ENCODE measurements around the gene PTPRC.

Gene PTPRC

DNA sequence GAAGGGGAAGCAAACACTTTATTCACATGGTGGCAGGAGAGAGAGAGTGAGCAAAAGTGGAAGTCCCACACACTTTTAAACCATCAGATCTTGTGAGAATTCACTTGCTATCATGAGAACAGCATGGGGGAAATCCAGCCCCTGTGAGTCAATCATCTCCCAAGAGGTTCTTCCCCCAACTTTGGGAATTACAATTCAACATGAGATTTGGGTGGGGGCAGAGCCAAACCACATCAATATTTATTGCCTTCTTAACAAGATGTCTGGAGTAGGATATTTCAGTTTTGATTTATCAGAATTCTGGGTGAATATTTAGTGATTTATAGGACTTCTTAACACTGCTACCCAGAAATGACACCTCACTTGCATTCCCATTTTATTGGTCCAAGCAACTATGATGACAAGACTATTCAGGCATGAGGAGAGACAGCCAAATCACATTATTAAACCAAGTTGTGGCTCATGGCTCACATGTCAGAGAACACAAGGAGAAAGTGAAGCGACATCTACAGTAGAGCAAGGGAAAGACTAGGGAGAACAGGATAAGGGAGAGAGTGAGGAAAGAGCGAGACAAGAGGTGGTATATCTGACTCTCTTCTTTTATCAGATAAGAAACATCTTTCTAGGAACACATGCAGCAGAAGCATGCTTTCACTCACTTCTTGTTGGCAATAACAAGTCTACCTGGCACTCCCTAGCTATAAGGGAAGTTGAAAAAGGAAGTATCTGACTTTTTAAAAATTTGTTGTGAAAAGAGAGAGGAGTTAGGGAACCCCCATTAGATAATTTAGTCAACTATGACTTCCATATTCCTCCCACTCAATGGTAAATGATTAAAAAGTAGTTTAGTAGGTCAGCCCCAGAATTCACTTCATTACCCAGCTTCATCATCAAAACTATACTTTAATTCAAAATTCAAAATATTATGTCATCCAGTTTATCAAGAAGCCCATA is 36.6 kb upstream of the PTPRC start (continued):
- TF ChIP-seq KLF16 (tag by site-specific recombination; IDR thresholded peaks at IDR 0.05) (no peak), ZFP37 (tag by site-specific recombination; IDR thresholded peaks at IDR 0.05) (no peak)
- TF ChIP-seq, protein P1, sequence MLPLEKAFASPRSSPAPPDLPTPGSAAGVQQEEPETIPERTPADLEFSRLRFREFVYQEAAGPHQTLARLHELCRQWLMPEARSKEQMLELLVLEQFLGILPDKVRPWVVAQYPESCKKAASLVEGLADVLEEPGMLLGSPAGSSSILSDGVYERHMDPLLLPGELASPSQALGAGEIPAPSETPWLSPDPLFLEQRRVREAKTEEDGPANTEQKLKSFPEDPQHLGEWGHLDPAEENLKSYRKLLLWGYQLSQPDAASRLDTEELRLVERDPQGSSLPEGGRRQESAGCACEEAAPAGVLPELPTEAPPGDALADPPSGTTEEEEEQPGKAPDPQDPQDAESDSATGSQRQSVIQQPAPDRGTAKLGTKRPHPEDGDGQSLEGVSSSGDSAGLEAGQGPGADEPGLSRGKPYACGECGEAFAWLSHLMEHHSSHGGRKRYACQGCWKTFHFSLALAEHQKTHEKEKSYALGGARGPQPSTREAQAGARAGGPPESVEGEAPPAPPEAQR (tag by site-specific recombination; IDR thresholded peaks at IDR 0.05): no peak
- TF ChIP-seq, protein P2, sequence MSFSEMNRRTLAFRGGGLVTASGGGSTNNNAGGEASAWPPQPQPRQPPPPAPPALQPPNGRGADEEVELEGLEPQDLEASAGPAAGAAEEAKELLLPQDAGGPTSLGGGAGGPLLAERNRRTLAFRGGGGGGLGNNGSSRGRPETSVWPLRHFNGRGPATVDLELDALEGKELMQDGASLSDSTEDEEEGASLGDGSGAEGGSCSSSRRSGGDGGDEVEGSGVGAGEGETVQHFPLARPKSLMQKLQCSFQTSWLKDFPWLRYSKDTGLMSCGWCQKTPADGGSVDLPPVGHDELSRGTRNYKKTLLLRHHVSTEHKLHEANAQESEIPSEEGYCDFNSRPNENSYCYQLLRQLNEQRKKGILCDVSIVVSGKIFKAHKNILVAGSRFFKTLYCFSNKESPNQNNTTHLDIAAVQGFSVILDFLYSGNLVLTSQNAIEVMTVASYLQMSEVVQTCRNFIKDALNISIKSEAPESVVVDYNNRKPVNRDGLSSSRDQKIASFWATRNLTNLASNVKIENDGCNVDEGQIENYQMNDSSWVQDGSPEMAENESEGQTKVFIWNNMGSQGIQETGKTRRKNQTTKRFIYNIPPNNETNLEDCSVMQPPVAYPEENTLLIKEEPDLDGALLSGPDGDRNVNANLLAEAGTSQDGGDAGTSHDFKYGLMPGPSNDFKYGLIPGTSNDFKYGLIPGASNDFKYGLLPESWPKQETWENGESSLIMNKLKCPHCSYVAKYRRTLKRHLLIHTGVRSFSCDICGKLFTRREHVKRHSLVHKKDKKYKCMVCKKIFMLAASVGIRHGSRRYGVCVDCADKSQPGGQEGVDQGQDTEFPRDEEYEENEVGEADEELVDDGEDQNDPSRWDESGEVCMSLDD (tag by site-specific recombination; IDR thresholded peaks at IDR 0.05): no peak
- TF ChIP-seq, protein P3, sequence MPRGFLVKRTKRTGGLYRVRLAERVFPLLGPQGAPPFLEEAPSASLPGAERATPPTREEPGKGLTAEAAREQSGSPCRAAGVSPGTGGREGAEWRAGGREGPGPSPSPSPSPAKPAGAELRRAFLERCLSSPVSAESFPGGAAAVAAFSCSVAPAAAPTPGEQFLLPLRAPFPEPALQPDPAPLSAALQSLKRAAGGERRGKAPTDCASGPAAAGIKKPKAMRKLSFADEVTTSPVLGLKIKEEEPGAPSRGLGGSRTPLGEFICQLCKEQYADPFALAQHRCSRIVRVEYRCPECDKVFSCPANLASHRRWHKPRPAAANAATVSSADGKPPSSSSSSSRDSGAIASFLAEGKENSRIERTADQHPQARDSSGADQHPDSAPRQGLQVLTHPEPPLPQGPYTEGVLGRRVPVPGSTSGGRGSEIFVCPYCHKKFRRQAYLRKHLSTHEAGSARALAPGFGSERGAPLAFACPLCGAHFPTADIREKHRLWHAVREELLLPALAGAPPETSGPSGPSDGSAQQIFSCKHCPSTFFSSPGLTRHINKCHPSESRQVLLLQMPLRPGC (tag by site-specific recombination; IDR thresholded peaks at IDR 0.05): no peak

DNA sequence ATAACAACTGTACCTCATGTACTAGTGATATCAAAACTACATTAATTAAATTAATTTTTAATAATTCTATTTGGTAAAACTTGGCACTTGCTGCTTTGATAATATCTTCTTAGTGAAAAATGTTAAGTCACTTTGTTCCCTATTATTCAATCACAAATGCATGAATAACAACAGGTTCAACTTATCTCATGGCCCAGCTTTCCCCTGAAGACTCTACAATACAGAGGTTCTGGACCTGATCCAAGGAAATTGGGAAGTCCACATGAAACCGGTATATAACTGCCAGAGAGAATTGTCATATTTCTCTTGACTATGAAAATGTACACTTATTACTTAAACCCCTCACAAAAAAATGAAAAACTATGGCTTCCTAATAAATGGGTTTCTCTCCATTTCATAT is 33.9 kb upstream of the PTPRC start:
- Histone ChIP-seq H3K9me3 (ENCODE audit: control insufficient read depth, insufficient read depth, low read depth, low read length) (no peaks in the 10 kb centered on the region), H3K4me1 (ENCODE audit: control insufficient read depth, insufficient read depth, low read length) (no peaks in the 10 kb centered on the region), H3K27ac (ENCODE audit: extremely low read depth, low read depth, low read length) (no peak overlapping the region), H3K4me3 (ENCODE audit: low read depth, low read length) (no peak overlapping the region), H3K36me3 (ENCODE audit: control insufficient read depth in 2 of 2, insufficient read depth in 1 of 2, low read length in 2 of 2) (no peaks in the 10 kb centered on the region)
- no peak for TF ChIP-seq REPIN1 (tag by site-specific recombination; IDR thresholded peaks at IDR 0.05; ENCODE audit: low read depth)
- ChIA-PET CTCF (no interaction called here), POLR2A (no interaction called here)

DNA sequence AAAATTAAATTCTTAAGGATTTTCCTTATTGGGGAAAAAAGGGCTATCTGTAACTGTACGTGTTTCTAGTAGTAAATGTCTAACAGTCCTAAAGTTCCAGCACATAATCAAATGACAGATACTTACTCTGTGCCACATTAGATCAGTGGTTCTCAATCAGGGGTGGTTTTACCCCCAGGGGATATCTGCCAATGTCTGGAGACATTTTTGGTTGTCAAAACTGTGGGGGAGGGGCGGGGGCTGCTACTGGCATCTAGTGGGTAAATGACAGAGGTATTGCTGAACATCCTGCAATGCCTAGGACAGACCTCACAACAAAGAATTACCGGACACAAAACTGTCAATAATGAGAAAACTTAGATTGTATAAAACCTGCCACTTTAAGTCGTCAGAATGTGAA is 33.4 kb upstream of the PTPRC start:
- Histone ChIP-seq H3K36me3 (ENCODE audit: control insufficient read depth in 2 of 2, insufficient read depth in 1 of 2, low read length in 2 of 2) (no peaks in the 10 kb centered on the region), H3K9me3 (ENCODE audit: control insufficient read depth, insufficient read depth, low read depth, low read length) (no peaks in the 10 kb centered on the region), H3K27ac (ENCODE audit: extremely low read depth, low read depth, low read length) (no peak overlapping the region), H3K4me3 (ENCODE audit: low read depth, low read length) (no peak overlapping the region), H3K4me1 (ENCODE audit: control insufficient read depth, insufficient read depth, low read length) (no peaks in the 10 kb centered on the region)
- ChIA-PET POLR2A (interaction anchor here (0.6 kb wide), 1 partner anchor 9 kb away, joined by 5 read pairs; no protein-coding TSS in a partner anchor), CTCF (no interaction called here)
- TF ChIP-seq ZNF792 (tag by site-specific recombination; IDR thresholded peaks at IDR 0.05) (no peak), ZIC2 (tag by site-specific recombination; IDR thresholded peaks at IDR 0.05) (no peak), SP2 (tag by site-specific recombination; IDR thresholded peaks at IDR 0.05) (no peak), SP7 (tag by site-specific recombination; IDR thresholded peaks at IDR 0.05) (no peak)
- TF ChIP-seq, protein P4, sequence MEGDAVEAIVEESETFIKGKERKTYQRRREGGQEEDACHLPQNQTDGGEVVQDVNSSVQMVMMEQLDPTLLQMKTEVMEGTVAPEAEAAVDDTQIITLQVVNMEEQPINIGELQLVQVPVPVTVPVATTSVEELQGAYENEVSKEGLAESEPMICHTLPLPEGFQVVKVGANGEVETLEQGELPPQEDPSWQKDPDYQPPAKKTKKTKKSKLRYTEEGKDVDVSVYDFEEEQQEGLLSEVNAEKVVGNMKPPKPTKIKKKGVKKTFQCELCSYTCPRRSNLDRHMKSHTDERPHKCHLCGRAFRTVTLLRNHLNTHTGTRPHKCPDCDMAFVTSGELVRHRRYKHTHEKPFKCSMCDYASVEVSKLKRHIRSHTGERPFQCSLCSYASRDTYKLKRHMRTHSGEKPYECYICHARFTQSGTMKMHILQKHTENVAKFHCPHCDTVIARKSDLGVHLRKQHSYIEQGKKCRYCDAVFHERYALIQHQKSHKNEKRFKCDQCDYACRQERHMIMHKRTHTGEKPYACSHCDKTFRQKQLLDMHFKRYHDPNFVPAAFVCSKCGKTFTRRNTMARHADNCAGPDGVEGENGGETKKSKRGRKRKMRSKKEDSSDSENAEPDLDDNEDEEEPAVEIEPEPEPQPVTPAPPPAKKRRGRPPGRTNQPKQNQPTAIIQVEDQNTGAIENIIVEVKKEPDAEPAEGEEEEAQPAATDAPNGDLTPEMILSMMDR (tag by site-specific recombination; IDR thresholded peaks at IDR 0.05): no peak
- TF ChIP-seq, protein P5, sequence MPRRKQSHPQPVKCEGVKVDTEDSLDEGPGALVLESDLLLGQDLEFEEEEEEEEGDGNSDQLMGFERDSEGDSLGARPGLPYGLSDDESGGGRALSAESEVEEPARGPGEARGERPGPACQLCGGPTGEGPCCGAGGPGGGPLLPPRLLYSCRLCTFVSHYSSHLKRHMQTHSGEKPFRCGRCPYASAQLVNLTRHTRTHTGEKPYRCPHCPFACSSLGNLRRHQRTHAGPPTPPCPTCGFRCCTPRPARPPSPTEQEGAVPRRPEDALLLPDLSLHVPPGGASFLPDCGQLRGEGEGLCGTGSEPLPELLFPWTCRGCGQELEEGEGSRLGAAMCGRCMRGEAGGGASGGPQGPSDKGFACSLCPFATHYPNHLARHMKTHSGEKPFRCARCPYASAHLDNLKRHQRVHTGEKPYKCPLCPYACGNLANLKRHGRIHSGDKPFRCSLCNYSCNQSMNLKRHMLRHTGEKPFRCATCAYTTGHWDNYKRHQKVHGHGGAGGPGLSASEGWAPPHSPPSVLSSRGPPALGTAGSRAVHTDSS (tag by site-specific recombination; IDR thresholded peaks at IDR 0.05): no peak
- TF ChIP-seq, protein P6, sequence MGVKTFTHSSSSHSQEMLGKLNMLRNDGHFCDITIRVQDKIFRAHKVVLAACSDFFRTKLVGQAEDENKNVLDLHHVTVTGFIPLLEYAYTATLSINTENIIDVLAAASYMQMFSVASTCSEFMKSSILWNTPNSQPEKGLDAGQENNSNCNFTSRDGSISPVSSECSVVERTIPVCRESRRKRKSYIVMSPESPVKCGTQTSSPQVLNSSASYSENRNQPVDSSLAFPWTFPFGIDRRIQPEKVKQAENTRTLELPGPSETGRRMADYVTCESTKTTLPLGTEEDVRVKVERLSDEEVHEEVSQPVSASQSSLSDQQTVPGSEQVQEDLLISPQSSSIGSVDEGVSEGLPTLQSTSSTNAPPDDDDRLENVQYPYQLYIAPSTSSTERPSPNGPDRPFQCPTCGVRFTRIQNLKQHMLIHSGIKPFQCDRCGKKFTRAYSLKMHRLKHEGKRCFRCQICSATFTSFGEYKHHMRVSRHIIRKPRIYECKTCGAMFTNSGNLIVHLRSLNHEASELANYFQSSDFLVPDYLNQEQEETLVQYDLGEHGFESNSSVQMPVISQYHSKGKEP (tag by site-specific recombination; IDR thresholded peaks at IDR 0.05): no peak
- TF ChIP-seq, protein P7, sequence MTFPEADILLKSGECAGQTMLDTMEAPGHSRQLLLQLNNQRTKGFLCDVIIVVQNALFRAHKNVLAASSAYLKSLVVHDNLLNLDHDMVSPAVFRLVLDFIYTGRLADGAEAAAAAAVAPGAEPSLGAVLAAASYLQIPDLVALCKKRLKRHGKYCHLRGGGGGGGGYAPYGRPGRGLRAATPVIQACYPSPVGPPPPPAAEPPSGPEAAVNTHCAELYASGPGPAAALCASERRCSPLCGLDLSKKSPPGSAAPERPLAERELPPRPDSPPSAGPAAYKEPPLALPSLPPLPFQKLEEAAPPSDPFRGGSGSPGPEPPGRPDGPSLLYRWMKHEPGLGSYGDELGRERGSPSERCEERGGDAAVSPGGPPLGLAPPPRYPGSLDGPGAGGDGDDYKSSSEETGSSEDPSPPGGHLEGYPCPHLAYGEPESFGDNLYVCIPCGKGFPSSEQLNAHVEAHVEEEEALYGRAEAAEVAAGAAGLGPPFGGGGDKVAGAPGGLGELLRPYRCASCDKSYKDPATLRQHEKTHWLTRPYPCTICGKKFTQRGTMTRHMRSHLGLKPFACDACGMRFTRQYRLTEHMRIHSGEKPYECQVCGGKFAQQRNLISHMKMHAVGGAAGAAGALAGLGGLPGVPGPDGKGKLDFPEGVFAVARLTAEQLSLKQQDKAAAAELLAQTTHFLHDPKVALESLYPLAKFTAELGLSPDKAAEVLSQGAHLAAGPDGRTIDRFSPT (tag by site-specific recombination; IDR thresholded peaks at IDR 0.05): no peak
- TF ChIP-seq, protein P8, sequence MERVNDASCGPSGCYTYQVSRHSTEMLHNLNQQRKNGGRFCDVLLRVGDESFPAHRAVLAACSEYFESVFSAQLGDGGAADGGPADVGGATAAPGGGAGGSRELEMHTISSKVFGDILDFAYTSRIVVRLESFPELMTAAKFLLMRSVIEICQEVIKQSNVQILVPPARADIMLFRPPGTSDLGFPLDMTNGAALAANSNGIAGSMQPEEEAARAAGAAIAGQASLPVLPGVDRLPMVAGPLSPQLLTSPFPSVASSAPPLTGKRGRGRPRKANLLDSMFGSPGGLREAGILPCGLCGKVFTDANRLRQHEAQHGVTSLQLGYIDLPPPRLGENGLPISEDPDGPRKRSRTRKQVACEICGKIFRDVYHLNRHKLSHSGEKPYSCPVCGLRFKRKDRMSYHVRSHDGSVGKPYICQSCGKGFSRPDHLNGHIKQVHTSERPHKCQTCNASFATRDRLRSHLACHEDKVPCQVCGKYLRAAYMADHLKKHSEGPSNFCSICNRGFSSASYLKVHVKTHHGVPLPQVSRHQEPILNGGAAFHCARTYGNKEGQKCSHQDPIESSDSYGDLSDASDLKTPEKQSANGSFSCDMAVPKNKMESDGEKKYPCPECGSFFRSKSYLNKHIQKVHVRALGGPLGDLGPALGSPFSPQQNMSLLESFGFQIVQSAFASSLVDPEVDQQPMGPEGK (tag by site-specific recombination; IDR thresholded peaks at IDR 0.05): no peak
